ENCODE measurements around the gene GPR17. TPM values are rescaled to one million over a fixed set of nuclear protein-coding genes. Genes with fewer than 3 reads are reported as not detected.

GPR17 gene
- total and polyA plus RNA-seq, 2 experiments from 2014 or later = not detected

- no peak overlapping the region for H3K4me2 ChIP-seq
- no peaks in the 10 kb centered on the region for H3K4me1 ChIP-seq (ENCODE audit: insufficient read depth)
- no peaks in the 10 kb centered on the region; the same call in 1 of the 2 replicates for H4K20me1 ChIP-seq (replicated peaks; ENCODE audit: insufficient read depth)
- Mint-ChIP-seq H3K4me3 (no peak overlapping the region), H3K27me3 (ENCODE audit: insufficient read depth, low read depth, poor library complexity) (peaks cover 17% of the 10 kb centered on the region), H3K4me1 (peaks cover 6% of the 10 kb centered on the region; the same call in 2 of the 3 replicates), H3K36me3 (ENCODE audit: low read depth) (no peaks in the 10 kb centered on the region; the same call in 2 of the 3 replicates), H3K9me3 (no peaks in the 10 kb centered on the region), H3K27ac (no peak overlapping the region)
- ATAC-seq (no peak), DNase-seq (ENCODE audit: low spot score) (no peak)
- TF ChIP-seq ZNF462 (CRISPR knock-in tag; IDR thresholded peaks at IDR 0.05) = no peak
- no peak for TF ChIP-seq ETS1 (IDR thresholded peaks at IDR 0.05)
- TF ChIP-seq EZH2 (IDR thresholded peaks at IDR 0.05; ENCODE audit: low read depth, unreplicated experiment) = no peak
- TF ChIP-seq POLR2AphosphoS5 (IDR thresholded peaks at IDR 0.05; ENCODE audit: low read depth) = no peak
- TF ChIP-seq JUNB (IDR thresholded peaks at IDR 0.05; ENCODE audit: unreplicated experiment) = no peak
- TF ChIP-seq NANOG (IDR thresholded peaks at IDR 0.05; ENCODE audit: borderline replicate concordance) = no peak
- no peak for TF ChIP-seq EZH2phosphoT487 (IDR thresholded peaks at IDR 0.05; ENCODE audit: unreplicated experiment)
- no peak for TF ChIP-seq ZNF331 (CRISPR knock-in tag; IDR thresholded peaks at IDR 0.05; ENCODE audit: low read depth)
- no peak for TF ChIP-seq CTCF (conservative IDR thresholded peaks at IDR 0.05; ENCODE audit: low read depth in 2 of 2)
- no peak for TF ChIP-seq STAT1 (IDR thresholded peaks at IDR 0.05; ENCODE audit: unreplicated experiment)
- no peak for TF ChIP-seq REST (IDR thresholded peaks at IDR 0.05; ENCODE audit: unreplicated experiment)
- TF ChIP-seq ZNF114 (CRISPR knock-in tag; IDR thresholded peaks at IDR 0.05) = no peak
- no peak for TF ChIP-seq CREB1 (CRISPR knock-in tag; IDR thresholded peaks at IDR 0.05; ENCODE audit: low read depth)
- H3K4me3 ChIP-seq = no peak overlapping the region
- no peaks in the 10 kb centered on the region for H3K9me2 ChIP-seq (ENCODE audit: insufficient read depth)
- H3K27me3 ChIP-seq (ENCODE audit: insufficient read depth) = peaks cover 5% of the 10 kb centered on the region; the same call in 1 of the 2 replicates
- H3K36me3 ChIP-seq (ENCODE audit: insufficient read depth) = no peaks in the 10 kb centered on the region
- H3K27ac ChIP-seq (ENCODE audit: low read depth) = no peak overlapping the region
- no peaks in the 10 kb centered on the region for H3K79me2 ChIP-seq (replicated peaks; ENCODE audit: insufficient read depth)
- H2AFZ ChIP-seq = no peak overlapping the region
- H3F3A ChIP-seq (replicated peaks; ENCODE audit: low read depth) = no peaks in the 10 kb centered on the region
These were observed 12.2 kb downstream of the GPR17 start for GRCh38 chr2:127658146-127658545.

Measured in GM23338 (cell line).